ENCODE results near the gene NDUFS4. TPM values are rescaled to one million over a fixed set of nuclear protein-coding genes. Genes with fewer than 3 reads are reported as not detected.

NDUFS4 gene
- total RNA-seq, 1 experiment from 2014 or later = 92.9 TPM

DNA sequence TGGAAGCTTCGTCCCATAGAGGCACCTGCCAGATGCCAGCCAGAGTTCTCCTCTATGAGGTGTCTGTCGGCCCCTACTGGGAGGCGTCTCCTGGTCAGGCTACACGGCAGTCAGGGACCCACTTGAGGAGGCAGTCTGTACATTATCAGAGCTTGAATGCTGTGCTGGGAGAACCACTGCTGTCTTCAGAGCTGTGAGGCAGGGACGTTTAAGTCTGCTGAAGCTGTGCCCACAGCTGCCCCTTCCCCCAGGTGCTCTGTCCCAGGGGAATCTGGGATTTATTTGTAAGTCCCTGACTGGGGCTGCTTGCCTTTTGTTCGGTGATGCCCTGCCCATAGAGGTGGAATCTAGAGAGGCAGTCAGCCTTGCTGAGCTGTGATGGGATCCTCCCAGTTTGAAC lies 70.8 kb downstream of the NDUFS4 start:
- Mint-ChIP-seq H3K27me3 (ENCODE audit: low read depth) (no peaks in the 10 kb centered on the region), H3K9me3 (peaks cover 49 to 58% of the 10 kb centered on the region in 2 experiments), H3K36me3 (ENCODE audit: insufficient read depth in 1 of 3, low read depth in 3 of 3) (peaks cover 48 to 71% (median 56%) of the 10 kb centered on the region in 3 experiments), H3K4me1 (peaks cover 14 to 23% of the 10 kb centered on the region in 2 experiments), H3K4me3 (no peak overlapping the region), H3K27ac (no peak overlapping the region)
- no peaks in the 10 kb centered on the region for H3K79me1 ChIP-seq (ENCODE audit: insufficient read depth, low read depth, low read length, poor library complexity, severe bottlenecking)
- no peak overlapping the region for H2BK20ac ChIP-seq (ENCODE audit: low read depth, low read length, poor library complexity, severe bottlenecking)
- no peaks in the 10 kb centered on the region for H3K27me3 ChIP-seq (ENCODE audit: insufficient read depth, low read length)
- H3K9ac ChIP-seq (ENCODE audit: extremely low read depth, insufficient read length, low read length) = no peak overlapping the region
- no peak overlapping the region for H2BK5ac ChIP-seq (ENCODE audit: insufficient read length, low read length)
- H3K56ac ChIP-seq (ENCODE audit: insufficient read length, low read depth, low read length) = no peak overlapping the region
- no peak overlapping the region for H2AFZ ChIP-seq (ENCODE audit: low read length)
- no peak overlapping the region for H4K8ac ChIP-seq (replicated peaks; ENCODE audit: insufficient read length, low read depth, low read length)
- no peak overlapping the region for H3K27ac ChIP-seq (ENCODE audit: insufficient read length, low read depth, low read length)
- no peak overlapping the region for H3T11ph ChIP-seq (ENCODE audit: low read length)
- no peak overlapping the region for H3K4me2 ChIP-seq (ENCODE audit: insufficient read depth, insufficient read length, low read length)
- no peak overlapping the region for H3K14ac ChIP-seq (ENCODE audit: insufficient read depth, low read length)
- TF ChIP-seq, protein P1, sequence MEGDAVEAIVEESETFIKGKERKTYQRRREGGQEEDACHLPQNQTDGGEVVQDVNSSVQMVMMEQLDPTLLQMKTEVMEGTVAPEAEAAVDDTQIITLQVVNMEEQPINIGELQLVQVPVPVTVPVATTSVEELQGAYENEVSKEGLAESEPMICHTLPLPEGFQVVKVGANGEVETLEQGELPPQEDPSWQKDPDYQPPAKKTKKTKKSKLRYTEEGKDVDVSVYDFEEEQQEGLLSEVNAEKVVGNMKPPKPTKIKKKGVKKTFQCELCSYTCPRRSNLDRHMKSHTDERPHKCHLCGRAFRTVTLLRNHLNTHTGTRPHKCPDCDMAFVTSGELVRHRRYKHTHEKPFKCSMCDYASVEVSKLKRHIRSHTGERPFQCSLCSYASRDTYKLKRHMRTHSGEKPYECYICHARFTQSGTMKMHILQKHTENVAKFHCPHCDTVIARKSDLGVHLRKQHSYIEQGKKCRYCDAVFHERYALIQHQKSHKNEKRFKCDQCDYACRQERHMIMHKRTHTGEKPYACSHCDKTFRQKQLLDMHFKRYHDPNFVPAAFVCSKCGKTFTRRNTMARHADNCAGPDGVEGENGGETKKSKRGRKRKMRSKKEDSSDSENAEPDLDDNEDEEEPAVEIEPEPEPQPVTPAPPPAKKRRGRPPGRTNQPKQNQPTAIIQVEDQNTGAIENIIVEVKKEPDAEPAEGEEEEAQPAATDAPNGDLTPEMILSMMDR (conservative IDR thresholded peaks at IDR 0.05) = no peak
- no peaks in the 10 kb centered on the region for H4K20me1 ChIP-seq (ENCODE audit: control insufficient read depth, insufficient read depth, insufficient read length)
- H3K23ac ChIP-seq (ENCODE audit: insufficient read length, low read depth, low read length) = no peak overlapping the region
- no peak overlapping the region for H2BK15ac ChIP-seq (ENCODE audit: low read depth, low read length)
- no peak overlapping the region for H2BK120ac ChIP-seq (ENCODE audit: low read depth, low read length, poor library complexity, severe bottlenecking)
- H2AK5ac ChIP-seq (ENCODE audit: insufficient read length, low read length) = no peak overlapping the region
- H3K23me2 ChIP-seq (ENCODE audit: insufficient read length, low read depth, low read length, poor library complexity, severe bottlenecking) = no peaks in the 10 kb centered on the region
- H4K91ac ChIP-seq (ENCODE audit: insufficient read length, low read depth, low read length) = no peak overlapping the region
- no peak overlapping the region for H2BK12ac ChIP-seq (ENCODE audit: insufficient read length, low read depth, low read length)
- DNase-seq = no peak
- no peaks in the 10 kb centered on the region for H3K4me1 ChIP-seq (ENCODE audit: insufficient read depth, low read length)
- peaks cover 15% of the 10 kb centered on the region for H3K9me3 ChIP-seq (ENCODE audit: control insufficient read depth, low read depth, low read length)
- H3K4ac ChIP-seq (ENCODE audit: low read depth, low read length) = no peak overlapping the region
- H3K18ac ChIP-seq (ENCODE audit: insufficient read length, low read depth, low read length) = no peak overlapping the region
- H4K5ac ChIP-seq (ENCODE audit: insufficient read length, low read depth, low read length) = no peak overlapping the region
- WGBS (ENCODE audit: extremely low coverage, insufficient read length, low lambda C conversion rate) = no CpG with 5 or more reads among the region's 6 CpGs
- no peaks in the 10 kb centered on the region; the same call in 1 of the 2 replicates for H3K79me2 ChIP-seq (ENCODE audit: insufficient read depth, low read length)
